Progenitor cell of endocrine pancreas (in vitro differentiated cells): ENCODE measurements around the gene ARHGAP10. TPM values are rescaled to one million over a fixed set of nuclear protein-coding genes. Genes with fewer than 3 reads are reported as not detected.

Experiments
- DNase-seq: peaks from one replicate; pipeline ENCODE4 v3.0.0; 2021; ENCODE audit warnings: low spot score; ENCODE audit not compliant: unreplicated experiment
- H3K27ac Mint-ChIP-seq: 2 replicates; pipeline ENCODE4 v1.8.0; 2021; ENCODE audit warnings: mild to moderate bottlenecking, moderate library complexity, mixed read lengths
- H3K27me3 Mint-ChIP-seq: 2 replicates; pipeline ENCODE4 v1.8.0; 2021; ENCODE audit warnings: mixed read lengths
- H3K36me3 Mint-ChIP-seq: 2 replicates; pipeline ENCODE4 v1.8.0; 2022; ENCODE audit warnings: mixed read lengths; ENCODE audit not compliant: insufficient read depth
- H3K4me1 Mint-ChIP-seq: 2 replicates; pipeline ENCODE4 v1.8.0; 2021; ENCODE audit warnings: low read depth, mixed read lengths
- H3K4me3 Mint-ChIP-seq: 2 replicates; pipeline ENCODE4 v1.8.0; 2021; ENCODE audit warnings: low read depth, mild to moderate bottlenecking, moderate library complexity, mixed read lengths
- H3K9me3 Mint-ChIP-seq: 2 replicates; pipeline ENCODE4 v1.8.0; 2021; ENCODE audit warnings: low read depth, mixed read lengths
- microRNA-seq: library from miRNA; unstranded; fragments of <30 nt; microRNA quantifications from one replicate; pipeline ENCODE4 v1.1.0, GENCODE V29; 2020; ENCODE audit warnings: borderline number of aligned reads; ENCODE audit not compliant: unreplicated experiment
- total RNA-seq: library from RNA; stranded (reverse); gene quantifications from 2 replicates; pipeline ENCODE4 v1.2.1, GENCODE V29; 2021
- TF ChIP-seq, protein P1 (sequence below): fragments of 200-600 bp; sonication (generic); IDR thresholded peaks from one replicate; pipeline ENCODE4 v1.5.0; 2021; ENCODE audit warnings: antibody characterized with exemption, mild to moderate bottlenecking; ENCODE audit not compliant: unreplicated experiment

The ARHGAP10 gene
- total RNA-seq, 1 donor from 2014 or later, result 11.0 TPM

DNA sequence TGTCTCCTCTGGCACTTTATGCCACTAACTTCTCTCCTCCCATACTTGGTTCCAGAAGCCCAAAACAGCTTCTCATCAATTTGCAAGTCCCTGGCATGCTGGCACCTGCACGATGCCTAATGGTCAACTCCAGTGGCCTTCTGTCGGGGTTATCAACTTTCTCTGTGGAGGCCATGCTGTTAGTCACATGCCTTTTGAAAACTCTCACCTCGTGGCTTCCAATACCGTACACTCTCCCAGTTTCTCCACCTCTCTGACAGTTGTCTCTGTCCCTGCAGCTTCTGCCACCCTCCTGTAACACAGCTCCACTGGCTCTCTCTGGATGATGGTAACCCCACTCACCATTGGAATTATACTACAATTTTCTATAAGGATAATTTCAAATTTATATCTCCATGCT, 386.3 kb downstream of the ARHGAP10 start:
- Mint-ChIP-seq H3K27ac (no peak overlapping the region), H3K4me1 (no peaks in the 10 kb centered on the region), H3K27me3 (no peaks in the 10 kb centered on the region)

DNA sequence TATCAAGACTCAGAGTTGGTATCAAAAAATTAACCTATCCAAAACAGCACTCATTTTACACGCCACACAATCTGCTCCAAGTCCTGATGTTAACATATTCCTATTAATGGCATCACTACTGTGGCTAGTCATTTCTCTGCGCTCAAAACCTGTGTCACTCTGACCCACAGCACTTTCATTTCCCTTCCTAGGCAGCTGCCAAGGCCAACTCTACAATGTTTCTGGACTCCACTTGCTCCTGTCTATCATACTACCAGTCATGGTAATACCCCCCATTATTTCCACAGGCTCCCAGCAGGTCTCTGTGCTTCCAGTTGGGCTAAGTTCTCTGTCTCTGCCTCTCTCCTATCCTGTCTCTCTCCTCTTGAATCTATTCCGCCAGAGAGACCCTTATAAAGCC, 386.7 kb downstream of the ARHGAP10 start:
- Mint-ChIP-seq H3K4me1 (no peaks in the 10 kb centered on the region), H3K27me3 (no peaks in the 10 kb centered on the region), H3K27ac (no peak overlapping the region), H3K36me3 (peaks cover 5% of the 10 kb centered on the region), H3K9me3 (peaks cover 15% of the 10 kb centered on the region), H3K4me3 (no peak overlapping the region)
- TF ChIP-seq, protein P1, sequence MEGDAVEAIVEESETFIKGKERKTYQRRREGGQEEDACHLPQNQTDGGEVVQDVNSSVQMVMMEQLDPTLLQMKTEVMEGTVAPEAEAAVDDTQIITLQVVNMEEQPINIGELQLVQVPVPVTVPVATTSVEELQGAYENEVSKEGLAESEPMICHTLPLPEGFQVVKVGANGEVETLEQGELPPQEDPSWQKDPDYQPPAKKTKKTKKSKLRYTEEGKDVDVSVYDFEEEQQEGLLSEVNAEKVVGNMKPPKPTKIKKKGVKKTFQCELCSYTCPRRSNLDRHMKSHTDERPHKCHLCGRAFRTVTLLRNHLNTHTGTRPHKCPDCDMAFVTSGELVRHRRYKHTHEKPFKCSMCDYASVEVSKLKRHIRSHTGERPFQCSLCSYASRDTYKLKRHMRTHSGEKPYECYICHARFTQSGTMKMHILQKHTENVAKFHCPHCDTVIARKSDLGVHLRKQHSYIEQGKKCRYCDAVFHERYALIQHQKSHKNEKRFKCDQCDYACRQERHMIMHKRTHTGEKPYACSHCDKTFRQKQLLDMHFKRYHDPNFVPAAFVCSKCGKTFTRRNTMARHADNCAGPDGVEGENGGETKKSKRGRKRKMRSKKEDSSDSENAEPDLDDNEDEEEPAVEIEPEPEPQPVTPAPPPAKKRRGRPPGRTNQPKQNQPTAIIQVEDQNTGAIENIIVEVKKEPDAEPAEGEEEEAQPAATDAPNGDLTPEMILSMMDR, result no peak
- DNase-seq, result no peak

More for the DNA sequence above, 386.3 kb downstream of the ARHGAP10 start:
- DNase-seq, result no peak
- Mint-ChIP-seq H3K9me3 (peaks cover 10% of the 10 kb centered on the region), H3K36me3 (peaks cover 3% of the 10 kb centered on the region), H3K4me3 (no peak overlapping the region)
- TF ChIP-seq, protein P1, result no peak

DNA sequence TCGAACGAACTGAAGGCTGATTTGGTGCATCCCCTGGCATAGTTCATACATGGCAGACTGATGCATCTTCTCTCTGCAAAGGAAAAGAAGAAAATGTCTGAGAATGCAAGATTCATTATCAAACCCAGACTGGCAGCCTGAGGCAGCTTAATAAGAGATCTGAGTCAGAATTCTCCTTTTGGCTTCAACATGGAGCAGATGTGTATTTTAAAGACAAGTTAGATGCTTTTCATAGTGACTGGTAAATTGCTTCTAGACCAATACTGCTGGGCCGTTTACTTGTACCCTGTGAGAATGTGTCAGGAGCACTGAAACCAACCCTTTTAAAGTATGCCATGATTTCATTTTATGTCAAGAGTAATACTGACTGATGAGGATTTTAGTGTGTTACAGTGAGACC, 388.3 kb downstream of the ARHGAP10 start:
- DNase-seq, result no peak
- Mint-ChIP-seq H3K9me3 (peaks cover 24% of the 10 kb centered on the region), H3K27me3 (no peaks in the 10 kb centered on the region), H3K4me1 (no peaks in the 10 kb centered on the region), H3K36me3 (peaks cover 9% of the 10 kb centered on the region), H3K27ac (no peak overlapping the region), H3K4me3 (no peak overlapping the region)
- TF ChIP-seq, protein P1, result no peak

Small RNA genes lying within 50 kb of the gene (microRNA-seq; reads per million reads assigned to microRNA genes)
- not detected for gene MIR4799

Other genes starting within 250 kb of the ARHGAP10 start
- 45.9 and 49.8 TPM in 2 replicates for gene TMEM184C, start 114.7 kb upstream of the ARHGAP10 start, total RNA-seq
- 13.0 and 13.5 TPM in 2 replicates for gene PRMT9, start 47.9 kb upstream of the ARHGAP10 start, total RNA-seq